ENCODE measurements around the gene CBX4.

CBX4 gene

GRCh38 chr17:79866791-79867518 lies 27.7 kb upstream of the CBX4 start:
- no peak overlapping the region for H3K4me3 ChIP-seq (replicated peaks in 1 of 2; ENCODE audit: low read depth in 2 of 2, low read length in 2 of 2)
- TF ChIP-seq CTCF (IDR thresholded peaks at IDR 0.05; ENCODE audit: low read depth, low read length), result no peak
- DNase-seq (ENCODE audit: low read depth in 2 of 2), result peak in 1 of 2 donors; percentile 73

- no peak overlapping the region for H3K4me3 ChIP-seq (replicated peaks in 1 of 2; ENCODE audit: low read depth in 2 of 2, low read length in 2 of 2)
- TF ChIP-seq CTCF (IDR thresholded peaks at IDR 0.05; ENCODE audit: low read depth, low read length), result no peak
- no peak for DNase-seq (ENCODE audit: low read depth in 2 of 2)
These were observed 26.3 kb upstream of the CBX4 start for GRCh38 chr17:79865351-79866210.

GRCh38 chr17:79864617-79865250 lies 25.5 kb upstream of the CBX4 start:
- H3K4me3 ChIP-seq (replicated peaks in 1 of 2; ENCODE audit: low read depth in 2 of 2, low read length in 2 of 2), result no peak overlapping the region
- no peak for TF ChIP-seq CTCF (IDR thresholded peaks at IDR 0.05; ENCODE audit: low read depth, low read length)
- no peak for DNase-seq (ENCODE audit: low read depth in 2 of 2)

GRCh38 chr17:79864147-79864546 lies 24.9 kb upstream of the CBX4 start:
- no peak for TF ChIP-seq CTCF (IDR thresholded peaks at IDR 0.05; ENCODE audit: low read depth, low read length)
- H3K4me3 ChIP-seq (replicated peaks in 1 of 2; ENCODE audit: low read depth in 2 of 2, low read length in 2 of 2), result no peak overlapping the region
- DNase-seq (ENCODE audit: low read depth in 2 of 2), result no peak

GRCh38 chr17:79862771-79863440 lies 23.7 kb upstream of the CBX4 start:
- H3K4me3 ChIP-seq (replicated peaks in 1 of 2; ENCODE audit: low read depth in 2 of 2, low read length in 2 of 2), result no peak overlapping the region
- TF ChIP-seq CTCF (IDR thresholded peaks at IDR 0.05; ENCODE audit: low read depth, low read length), result no peak
- no peak for DNase-seq (ENCODE audit: low read depth in 2 of 2)

GRCh38 chr17:79862238-79862637 lies 23.0 kb upstream of the CBX4 start:
- no peak for DNase-seq (ENCODE audit: low read depth in 2 of 2)
- no peak overlapping the region for H3K4me3 ChIP-seq (replicated peaks in 1 of 2; ENCODE audit: low read depth in 2 of 2, low read length in 2 of 2)
- no peak for TF ChIP-seq CTCF (IDR thresholded peaks at IDR 0.05; ENCODE audit: low read depth, low read length)

Data from cardiac fibroblast (primary cell).